Embryonic facial prominence (tissue), 1 donor: ENCODE results near the gene DCAF10.
"Not testable (repeated sequence)": the region's sequence is repeated elsewhere in the genome, so short reads cannot be mapped to it uniquely, and the experiment has no call there.

Experiments
- DNase-seq: peaks from one replicate; pipeline ENCODE4 v3.0.0-alpha.2; 2016; ENCODE audit errors: extremely low spot score

DCAF10 gene

DNA sequence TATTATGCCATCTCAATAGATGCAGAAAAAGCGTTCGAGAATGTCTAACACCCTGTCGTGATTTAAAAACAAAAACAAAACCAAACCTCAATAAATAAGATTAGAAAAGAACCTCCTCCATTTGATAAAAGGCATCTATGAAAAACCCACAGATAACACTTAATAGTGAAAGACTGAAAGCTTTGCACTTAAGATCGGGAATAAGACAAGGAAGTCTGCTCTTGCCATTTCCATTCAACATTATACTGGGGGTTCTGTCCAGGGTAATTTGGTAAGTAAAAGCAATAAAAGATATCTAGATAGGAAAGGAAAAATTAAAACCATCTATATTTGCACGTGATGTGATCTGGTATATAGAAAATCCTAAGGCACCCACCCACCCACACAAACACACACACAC lies 8.5 kb upstream of the DCAF10 start:
- DNase-seq, result no peak

GRCh38 chr9:37796232-37796631 lies 4.4 kb upstream of the DCAF10 start:
- no peak for DNase-seq

GRCh38 chr9:37798677-37799076 lies 1.9 kb upstream of the DCAF10 start:
- no peak for DNase-seq

DNA sequence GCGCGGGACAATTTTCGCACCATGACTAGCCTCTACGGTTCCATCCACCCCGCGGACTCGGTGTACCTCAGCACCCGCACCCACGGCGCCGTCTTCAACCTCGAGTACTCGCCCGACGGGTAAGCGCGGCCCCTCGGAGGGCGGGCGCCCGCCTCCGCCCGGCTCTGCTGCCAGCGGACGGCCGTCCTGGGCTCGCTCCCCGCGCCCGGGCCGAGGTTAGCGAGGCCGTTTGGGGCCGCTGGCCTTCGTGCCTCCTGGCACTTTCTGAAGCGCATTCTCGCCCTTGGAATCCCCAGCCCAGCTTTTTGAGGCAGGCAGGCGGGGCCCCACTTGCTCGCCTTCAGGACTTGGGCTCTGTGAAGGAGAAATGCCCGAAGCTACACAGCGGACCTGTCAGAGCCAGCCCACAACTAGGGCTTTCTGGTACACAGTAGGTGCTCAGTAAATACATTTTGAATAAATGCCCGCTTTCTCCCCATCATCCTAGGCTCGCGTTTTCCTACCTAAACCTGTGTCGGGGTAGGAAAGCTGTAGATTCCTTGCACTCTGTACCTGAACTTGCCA lies 772 bp downstream of the DCAF10 start:
- no peak for DNase-seq

DNA sequence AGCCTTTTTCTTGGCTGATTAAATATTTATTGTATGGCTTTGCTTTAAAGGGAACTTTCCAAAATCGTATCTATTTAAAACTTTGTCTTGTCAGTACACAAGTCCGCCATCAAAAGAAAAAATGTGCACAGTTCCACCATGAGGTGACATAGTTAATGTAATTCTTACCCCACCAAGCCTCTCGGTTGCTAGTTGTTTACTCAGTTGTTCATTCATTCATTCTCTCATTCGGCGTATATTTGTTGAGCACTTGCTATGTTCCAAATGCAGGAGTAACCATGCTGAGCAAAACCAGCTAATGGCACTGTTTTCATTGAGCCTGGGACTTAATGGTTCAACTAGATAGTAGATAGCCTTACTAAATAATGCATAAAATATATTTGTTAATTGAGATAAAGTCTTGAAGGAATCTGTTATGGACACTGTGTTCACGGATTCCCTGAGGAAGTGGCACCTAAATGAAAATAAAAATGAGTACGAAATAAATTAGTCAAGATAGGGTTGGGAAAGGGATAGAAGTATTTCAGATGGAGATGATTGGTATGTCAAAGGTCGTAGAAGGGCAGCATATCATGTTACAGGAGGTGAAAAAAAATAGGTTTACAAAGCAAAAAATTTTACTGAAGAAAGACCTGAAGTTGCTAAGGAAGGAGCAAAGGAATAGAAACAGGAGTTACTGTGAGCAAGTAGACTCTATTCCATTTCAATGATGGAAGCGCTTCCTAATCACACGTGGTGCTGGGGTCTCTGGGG lies 1.5 kb downstream of the DCAF10 start:
- DNase-seq, result no peak

- DNase-seq, result no peak
These were observed 5.7 kb downstream of the DCAF10 start for GRCh38 chr9:37806271-37806670.

- DNase-seq, result not testable (repeated sequence)
These were observed 9.1 kb downstream of the DCAF10 start for GRCh38 chr9:37809676-37810075.

GRCh38 chr9:37811906-37812476 lies 11.4 kb downstream of the DCAF10 start:
- no peak for DNase-seq

DNA sequence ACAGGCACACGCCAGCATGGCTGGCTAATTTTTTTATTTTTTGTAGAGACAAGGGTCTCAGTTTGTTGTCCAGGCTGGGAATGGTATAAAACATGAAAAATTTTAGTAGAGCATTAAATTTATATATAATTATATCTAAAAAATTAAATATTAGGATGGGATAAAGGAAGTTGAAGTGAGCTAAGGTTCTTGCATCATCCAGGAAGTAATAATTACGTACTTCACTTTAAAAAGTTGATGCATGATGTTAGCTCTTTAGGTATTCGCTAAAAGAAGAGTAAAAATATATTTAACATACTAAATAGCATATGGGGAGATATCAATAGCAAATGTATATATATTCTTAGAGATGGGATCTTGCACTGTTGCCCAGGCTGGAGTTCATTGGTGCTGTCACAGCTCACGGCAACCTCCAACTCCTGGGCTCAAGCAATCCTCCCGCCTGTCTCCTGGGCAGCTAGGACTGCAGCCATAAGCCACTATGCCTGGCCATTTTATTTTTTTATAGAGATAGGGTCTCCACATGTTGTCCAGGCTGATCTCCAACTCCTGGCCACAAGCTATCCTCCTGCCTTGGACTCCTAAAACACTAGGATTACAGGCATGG lies 12.3 kb downstream of the DCAF10 start:
- DNase-seq, result no peak

GRCh38 chr9:37818849-37819248 lies 18.3 kb downstream of the DCAF10 start:
- no peak for DNase-seq

DNA sequence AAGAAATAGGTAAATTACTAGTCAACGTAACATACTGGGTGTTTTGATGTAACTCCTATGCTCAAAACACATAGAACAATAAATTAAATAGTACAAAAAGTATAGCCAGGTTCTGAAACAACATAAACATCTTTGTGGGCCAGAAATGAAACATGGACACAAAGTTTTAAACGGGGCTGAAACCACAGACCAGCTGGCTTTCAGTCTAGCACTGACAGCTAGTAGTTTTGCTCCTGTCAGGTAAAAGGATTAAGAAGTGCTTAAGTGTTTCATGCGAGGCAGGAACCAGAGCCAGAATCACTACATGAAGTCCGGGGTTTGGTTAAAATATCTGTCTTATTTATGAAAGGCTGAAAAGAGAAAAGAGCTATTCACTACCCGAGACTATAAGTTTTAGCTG lies 19.5 kb downstream of the DCAF10 start:
- no peak for DNase-seq

DNA sequence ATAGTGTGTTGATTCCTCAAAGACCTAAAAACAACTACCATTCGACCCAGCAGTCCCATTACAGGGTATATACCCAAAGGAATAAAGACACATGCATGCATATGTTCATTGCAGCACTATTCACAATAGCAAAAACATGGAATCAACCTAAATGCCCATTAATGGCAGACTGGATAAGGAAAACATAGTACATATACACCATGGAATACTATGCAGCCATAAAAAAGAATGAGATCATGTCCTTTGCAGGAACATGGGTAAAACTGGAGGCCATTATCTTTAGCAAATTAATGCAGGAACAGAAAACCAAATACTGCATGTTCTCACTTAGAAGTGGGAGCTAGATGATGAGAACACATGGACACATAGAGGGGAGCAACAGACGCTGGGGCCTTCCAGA lies 24.6 kb downstream of the DCAF10 start:
- not testable (repeated sequence) for DNase-seq

GRCh38 chr9:37827483-37828165 lies 27.0 kb downstream of the DCAF10 start:
- no peak for DNase-seq

GRCh38 chr9:37835821-37836220 lies 35.2 kb downstream of the DCAF10 start:
- no peak for DNase-seq

GRCh38 chr9:37836386-37836785 lies 35.8 kb downstream of the DCAF10 start:
- DNase-seq, result no peak

DNA sequence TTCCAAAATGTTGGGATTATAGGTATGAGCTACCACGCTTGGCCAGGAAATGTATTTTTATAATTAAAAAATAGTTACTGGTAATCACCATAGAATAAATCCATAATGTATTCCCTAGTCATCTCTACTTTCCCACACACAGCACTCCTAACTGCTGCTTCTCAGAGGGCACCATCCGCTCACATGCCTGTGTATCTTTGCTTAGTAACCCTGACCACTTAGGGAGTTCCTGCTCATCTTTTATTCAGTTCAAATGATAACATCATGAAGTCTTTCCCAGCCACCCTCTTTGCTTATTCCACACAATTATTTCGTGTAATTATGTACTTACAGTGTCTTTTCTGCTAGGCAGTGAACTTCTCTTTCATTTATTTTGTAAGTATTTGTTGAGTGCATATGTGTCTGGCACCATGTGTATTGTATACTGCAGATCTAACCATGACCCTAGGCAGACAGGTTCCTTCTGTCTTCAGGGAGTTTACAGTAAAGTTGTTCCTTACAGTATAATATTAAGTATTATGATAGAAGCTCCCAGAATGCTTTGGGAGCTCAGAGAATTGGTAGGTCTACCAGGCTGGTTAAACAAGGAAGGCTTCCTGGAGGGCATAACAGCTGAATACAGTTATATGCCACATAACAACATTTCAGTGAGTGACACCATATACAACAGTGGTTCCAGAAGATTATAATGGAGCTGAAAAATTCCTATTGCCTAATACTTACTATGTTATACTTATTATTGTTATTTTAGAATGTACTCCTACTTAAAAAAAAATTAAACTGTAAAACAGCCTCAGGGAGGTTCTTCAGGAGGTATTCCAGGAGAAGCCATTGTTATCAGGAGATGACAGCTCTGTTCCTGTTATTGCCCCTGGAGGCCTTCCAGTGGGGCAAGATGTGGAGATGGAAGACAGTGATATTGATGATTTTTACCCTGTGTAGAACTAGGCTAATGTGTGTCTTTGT lies 39.2 kb downstream of the DCAF10 start:
- DNase-seq, result no peak

DNA sequence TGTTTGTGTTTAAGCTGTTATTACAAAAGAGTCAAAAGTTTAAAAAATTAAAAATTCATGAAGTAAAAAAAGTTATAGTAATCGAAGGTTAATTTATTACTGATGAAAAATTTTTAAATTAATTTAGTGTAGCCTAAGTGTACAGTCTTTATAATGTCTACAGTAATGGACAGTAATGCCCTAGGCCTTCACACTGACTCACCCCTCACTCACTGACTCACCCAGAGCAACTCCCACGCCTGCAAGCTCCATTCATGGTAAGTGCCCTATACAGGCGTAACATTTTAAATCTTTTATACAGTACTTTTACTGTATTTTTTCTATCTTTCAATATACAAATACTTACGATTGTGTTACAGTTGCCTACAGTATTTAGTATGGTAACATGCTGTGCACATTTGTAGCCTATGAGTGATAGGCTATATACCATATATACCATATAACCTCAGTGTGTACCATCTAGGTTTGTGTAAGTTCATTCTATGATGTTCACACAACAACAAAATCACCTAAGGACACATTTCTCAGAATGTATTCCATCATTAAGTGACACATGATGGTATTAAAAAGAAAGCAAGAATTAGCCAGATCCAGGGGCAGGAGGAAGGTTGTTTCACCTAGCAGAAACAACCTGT lies 40.1 kb downstream of the DCAF10 start:
- DNase-seq, result no peak

DNA sequence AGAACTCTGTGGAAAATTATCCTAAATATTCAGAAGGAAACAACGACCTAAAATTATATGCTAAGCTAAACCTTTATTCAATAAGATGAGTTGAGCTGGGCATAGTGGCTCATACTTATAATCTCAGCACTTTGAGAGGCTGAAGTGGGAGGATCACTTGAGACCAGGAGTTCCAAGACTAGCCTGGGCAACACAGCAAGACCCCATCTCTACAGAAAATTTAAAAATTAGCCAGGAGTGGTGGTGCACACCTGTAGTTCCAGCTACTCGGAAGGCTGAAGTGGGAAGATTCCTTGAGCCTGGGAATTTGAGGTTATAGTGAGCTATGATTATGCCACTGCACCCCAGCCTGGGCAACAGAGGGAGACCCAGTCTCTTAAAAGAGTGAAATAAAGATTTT lies 51.6 kb downstream of the DCAF10 start:
- no peak for DNase-seq

GRCh38 chr9:37856551-37856950 lies 56.0 kb downstream of the DCAF10 start:
- DNase-seq, result no peak

GRCh38 chr9:37859043-37859442 lies 58.4 kb downstream of the DCAF10 start:
- DNase-seq, result no peak

GRCh38 chr9:37862530-37862929 lies 61.9 kb downstream of the DCAF10 start:
- no peak for DNase-seq
